HEK293 (cell line): ENCODE data around the gene CIC.

Experiments
- CTCF ChIA-PET: fragments of 350-600 bp; formaldehyde crosslinking; extraction: SDS; loops from one replicate; lab custom pipeline; 2021; ENCODE audit warnings: antibody characterized with exemption; lab: Yijun Ruan, JAX
- POLR2A ChIA-PET: fragments of 300-600 bp; formaldehyde crosslinking; extraction: SDS; loops from one replicate; lab custom pipeline; 2020; ENCODE audit warnings: antibody characterized with exemption, inconsistent platforms; lab: Yijun Ruan, JAX
- H3K27ac ChIP-seq: fragments of 200-500 bp; sonication (Bioruptor generic); 2 replicates; pipeline ENCODE4 v1.5.1; 2014; ENCODE audit warnings: low read depth, low read length, control low read depth, inconsistent platforms; ENCODE audit errors: extremely low read depth
- H3K36me3 ChIP-seq, 2 experiments: fragments of 200-500 bp in 1 of 2; sonication (Bioruptor generic) in 1 of 2; 1 replicate in 1 of 2; 2 replicates in 1 of 2; pipeline ENCODE4 v1.5.1; 2014 to 2017; ENCODE audit warnings: inconsistent platforms in 2 of 2, low read length in 2 of 2; ENCODE audit not compliant: control insufficient read depth in 2 of 2, insufficient read depth in 1 of 2
- H3K4me1 ChIP-seq: fragments of 200-500 bp; sonication (Bioruptor generic); 2 replicates; pipeline ENCODE4 v1.5.1; 2014; ENCODE audit warnings: mild to moderate bottlenecking, low read length, inconsistent platforms; ENCODE audit not compliant: control insufficient read depth, insufficient read depth
- H3K4me3 ChIP-seq: 2 replicates; pipeline ENCODE4 v1.5.1; 2011; ENCODE audit warnings: low read depth, mild to moderate bottlenecking, control low read depth, low read length, moderate library complexity
- H3K9me3 ChIP-seq: fragments of 200-500 bp; sonication (Bioruptor generic); 2 replicates; pipeline ENCODE4 v1.5.1; 2014; ENCODE audit warnings: low read depth, low read length, inconsistent platforms; ENCODE audit not compliant: control insufficient read depth, insufficient read depth
- CTCF ChIP-seq: fragments of 450-650 bp; formaldehyde crosslinking; IDR thresholded peaks from 2 replicates; pipeline ENCODE4 v1.5.1; 2016; ENCODE audit warnings: missing biosample characterization, missing genetic modification characterization
- EGR2 ChIP-seq: fragments of 450-650 bp; formaldehyde crosslinking; IDR thresholded peaks from 2 replicates; pipeline ENCODE4 v1.5.1; 2016; ENCODE audit warnings: low read depth, missing biosample characterization, missing genetic modification characterization
- KLF17 ChIP-seq: fragments of 450-650 bp; formaldehyde crosslinking; IDR thresholded peaks from 2 replicates; pipeline ENCODE4 v1.5.1; 2016; ENCODE audit warnings: missing biosample characterization, missing genetic modification characterization
- KLF9 ChIP-seq: fragments of 450-650 bp; formaldehyde crosslinking; IDR thresholded peaks from 2 replicates; pipeline ENCODE4 v1.5.1; 2016; ENCODE audit warnings: missing biosample characterization, missing genetic modification characterization, low read depth
- PATZ1 ChIP-seq: fragments of 450-650 bp; formaldehyde crosslinking; IDR thresholded peaks from 2 replicates; pipeline ENCODE4 v1.5.1; 2016; ENCODE audit warnings: missing biosample characterization, missing genetic modification characterization
- REST ChIP-seq: fragments of 450-650 bp; formaldehyde crosslinking; IDR thresholded peaks from 2 replicates; pipeline ENCODE4 v1.5.1; 2016; ENCODE audit warnings: missing biosample characterization, missing genetic modification characterization
- WT1 ChIP-seq: fragments of 450-650 bp; formaldehyde crosslinking; IDR thresholded peaks from 2 replicates; pipeline ENCODE4 v1.5.1; 2016; ENCODE audit warnings: missing biosample characterization, missing genetic modification characterization
- YY2 ChIP-seq: fragments of 450-650 bp; formaldehyde crosslinking; IDR thresholded peaks from 2 replicates; pipeline ENCODE4 v1.5.1; 2016; ENCODE audit warnings: missing biosample characterization, missing genetic modification characterization
- ZBTB20 ChIP-seq: fragments of 450-650 bp; formaldehyde crosslinking; IDR thresholded peaks from 2 replicates; pipeline ENCODE4 v1.5.1; 2016; ENCODE audit warnings: missing biosample characterization, missing genetic modification characterization
- ZBTB48 ChIP-seq: fragments of 450-650 bp; formaldehyde crosslinking; IDR thresholded peaks from 2 replicates; pipeline ENCODE4 v1.5.1; 2016; ENCODE audit warnings: missing biosample characterization, missing genetic modification characterization
- ZFHX2 ChIP-seq: fragments of 450-650 bp; formaldehyde crosslinking; conservative IDR thresholded peaks from 2 replicates; pipeline ENCODE4 v1.5.1; 2016; ENCODE audit warnings: missing biosample characterization, missing genetic modification characterization
- ZNF121 ChIP-seq: fragments of 450-650 bp; formaldehyde crosslinking; IDR thresholded peaks from 2 replicates; pipeline ENCODE4 v1.5.1; 2016; ENCODE audit warnings: missing biosample characterization, missing genetic modification characterization
- ZNF23 ChIP-seq: fragments of 450-650 bp; formaldehyde crosslinking; IDR thresholded peaks from 2 replicates; pipeline ENCODE4 v1.5.1; 2016; ENCODE audit warnings: missing biosample characterization, missing genetic modification characterization, borderline replicate concordance
- ZNF26 ChIP-seq: fragments of 450-650 bp; formaldehyde crosslinking; IDR thresholded peaks from 2 replicates; pipeline ENCODE4 v1.5.1; 2016; ENCODE audit warnings: missing biosample characterization, missing genetic modification characterization
- ZNF423 ChIP-seq: fragments of 450-650 bp; formaldehyde crosslinking; IDR thresholded peaks from 2 replicates; pipeline ENCODE4 v1.5.1; 2016; ENCODE audit warnings: missing biosample characterization, missing genetic modification characterization
- ZNF664 ChIP-seq: fragments of 450-650 bp; formaldehyde crosslinking; IDR thresholded peaks from 2 replicates; pipeline ENCODE4 v1.5.1; 2016; ENCODE audit warnings: missing biosample characterization, missing genetic modification characterization
- ZNF777 ChIP-seq: fragments of 450-650 bp; formaldehyde crosslinking; IDR thresholded peaks from 2 replicates; pipeline ENCODE4 v1.5.1; 2017; ENCODE audit warnings: missing biosample characterization, missing genetic modification characterization, borderline replicate concordance
- ZNF791 ChIP-seq: fragments of 450-650 bp; formaldehyde crosslinking; IDR thresholded peaks from 2 replicates; pipeline ENCODE4 v1.5.1; 2016; ENCODE audit warnings: missing biosample characterization, missing genetic modification characterization
- ZSCAN18 ChIP-seq: fragments of 450-650 bp; formaldehyde crosslinking; IDR thresholded peaks from 2 replicates; pipeline ENCODE4 v1.5.1; 2016; ENCODE audit warnings: missing biosample characterization, missing genetic modification characterization
- ZSCAN30 ChIP-seq: fragments of 450-650 bp; IDR thresholded peaks from 2 replicates; pipeline ENCODE4 v1.5.1; 2018; ENCODE audit warnings: missing biosample characterization, mild to moderate bottlenecking, missing genetic modification characterization, moderate library complexity

Gene CIC

GRCh38 chr19:42267644-42268141, 1.4 kb upstream of the CIC start:
- Histone ChIP-seq H3K4me3 (peak overlapping the region; percentile 43), H3K36me3 (peaks cover 0 to 15% of the 10 kb centered on the region in 2 experiments; a peak in 1 of 3 replicates), H3K27ac (peak overlapping the region; percentile 98), H3K9me3 (no peaks in the 10 kb centered on the region), H3K4me1 (peaks cover 16% of the 10 kb centered on the region)
- ChIA-PET CTCF (interaction anchor here (0.6 to 2.0 kb wide), 5 partner anchors 22 to 155 kb away, joined by 3 to 10 read pairs (median 3); no protein-coding TSS in a partner anchor), POLR2A (interaction anchor here (0.9 to 1.7 kb wide), 7 partner anchors 10 to 24 kb away, joined by 3 to 8 read pairs (median 6); partner anchors contain the start of gene GSK3A)
- TF ChIP-seq KLF9 (peak; percentile 18; the same call in 1 of the 2 replicates), PATZ1 (tag by site-specific recombination) (no peak), YY2 (0 out of 2 replicates have a peak, but pooled peaks have one; percentile 40), ZNF664 (no peak), REST (tag by site-specific recombination) (0 out of 2 replicates have a peak, but pooled peaks have one; percentile 35), ZSCAN18 (tag by site-specific recombination) (0 out of 2 replicates have a peak, but pooled peaks have one; percentile 7), ZBTB48 (tag by site-specific recombination) (peak; percentile 43; the same call in 1 of the 2 replicates), ZNF121 (0 out of 2 replicates have a peak, but pooled peaks have one; percentile 58), KLF17 (tag by site-specific recombination) (no peak), ZNF26 (tag by site-specific recombination) (no peak), ZBTB20 (tag by site-specific recombination) (peak; percentile 64), ZNF423 (tag by site-specific recombination) (no peak), EGR2 (tag by site-specific recombination) (peak; percentile 71), CTCF (tag by site-specific recombination) (0 out of 2 replicates have a peak, but pooled peaks have one; percentile 20), WT1 (tag by site-specific recombination) (0 out of 2 replicates have a peak, but pooled peaks have one; percentile 27), ZSCAN30 (tag by site-specific recombination) (0 out of 2 replicates have a peak, but pooled peaks have one; percentile 10), ZNF777 (tag by site-specific recombination) (no peak; the same call in 1 of the 2 replicates), ZNF23 (no peak), ZFHX2 (peak; percentile 85), ZNF791 (0 out of 2 replicates have a peak, but pooled peaks have one; percentile 24)
